HG03280 (cell line): ENCODE results near the gene ZNF530.
A peak's percentile ranks its signal among the peaks of the same experiment; 100 is the strongest.

Experiments
- ATAC-seq: cut with Tn5 transposase; IDR thresholded peaks from one replicate; pipeline ENCODE4 v1.9.1; 2021; ENCODE audit warnings: mild to moderate bottlenecking, moderate library complexity; ENCODE audit not compliant: unreplicated experiment

ZNF530 gene

GRCh38 chr19:57613941-57614743 lies 14.5 kb downstream of the ZNF530 start, which contains the start of gene ZNF134:
ZNF134 (plus strand) TSS chr19:57614242; CDS start chr19:57619469, 5,227 bp downstream.
- ATAC-seq, result peak; percentile 97

- no peak for ATAC-seq
Observed at GRCh38 chr19:57615346-57615745, 15.7 kb downstream of the ZNF530 start.

- ATAC-seq, result no peak
Observed at GRCh38 chr19:57620673-57621348, 21.1 kb downstream of the ZNF530 start.

- ATAC-seq, result no peak
Observed at GRCh38 chr19:57623091-57623490, 23.4 kb downstream of the ZNF530 start.

- ATAC-seq, result peak; percentile 97
Observed at GRCh38 chr19:57632987-57633831, 33.5 kb downstream of the ZNF530 start, which contains the start of gene ZNF211. ZNF211 (plus strand) TSS chr19:57633168; CDS start chr19:57633347, 179 bp downstream.

GRCh38 chr19:57633832-57634131 lies 34.1 kb downstream of the ZNF530 start:
- ATAC-seq, result no peak

GRCh38 chr19:57637379-57637778 lies 37.7 kb downstream of the ZNF530 start:
- ATAC-seq, result no peak

- no peak for ATAC-seq
Observed at GRCh38 chr19:57641715-57642234, 42.1 kb downstream of the ZNF530 start.

GRCh38 chr19:57642396-57643046 lies 42.8 kb downstream of the ZNF530 start:
- ATAC-seq, result no peak

- ATAC-seq, result no peak
Observed at GRCh38 chr19:57643734-57644133, 44.0 kb downstream of the ZNF530 start.

- no peak for ATAC-seq
Observed at GRCh38 chr19:57648331-57649003, 48.8 kb downstream of the ZNF530 start.

- no peak for ATAC-seq
Observed at GRCh38 chr19:57651654-57651996, 51.9 kb downstream of the ZNF530 start.

- ATAC-seq, result no peak
Observed at GRCh38 chr19:57653689-57654088, 54.0 kb downstream of the ZNF530 start.

- ATAC-seq, result no peak
Observed at GRCh38 chr19:57655443-57655842, 55.8 kb downstream of the ZNF530 start.

GRCh38 chr19:57656346-57656745 lies 56.7 kb downstream of the ZNF530 start:
- no peak for ATAC-seq
